HEK293 (cell line): Measurements from ENCODE around the gene DGKD.

ENCODE experiments used
- CTCF ChIP-seq: fragments of 450-650 bp; formaldehyde crosslinking; IDR thresholded peaks from 2 replicates; pipeline ENCODE4 v1.5.1; 2016; ENCODE audit warnings: missing biosample characterization, missing genetic modification characterization
- MYNN ChIP-seq: fragments of 450-650 bp; formaldehyde crosslinking; IDR thresholded peaks from 2 replicates; pipeline ENCODE4 v1.5.1; 2016; ENCODE audit warnings: missing biosample characterization, missing genetic modification characterization, borderline replicate concordance
- ZBTB44 ChIP-seq: fragments of 450-650 bp; IDR thresholded peaks from 2 replicates; pipeline ENCODE4 v1.5.1; 2018; ENCODE audit warnings: missing biosample characterization, mild to moderate bottlenecking, missing genetic modification characterization
- ZNF239 ChIP-seq: fragments of 450-650 bp; formaldehyde crosslinking; IDR thresholded peaks from 2 replicates; pipeline ENCODE4 v1.5.1; 2016; ENCODE audit warnings: missing biosample characterization, missing genetic modification characterization
- ZSCAN30 ChIP-seq: fragments of 450-650 bp; IDR thresholded peaks from 2 replicates; pipeline ENCODE4 v1.5.1; 2018; ENCODE audit warnings: missing biosample characterization, mild to moderate bottlenecking, missing genetic modification characterization, moderate library complexity

- TF ChIP-seq ZBTB44 (tag by site-specific recombination) (no peak), CTCF (tag by site-specific recombination) (no peak), ZSCAN30 (tag by site-specific recombination) (no peak), ZNF239 (tag by site-specific recombination) (no peak), MYNN (tag by site-specific recombination) (no peak)
Observed at GRCh38 chr2:233445152-233445830, 91.0 kb downstream of the DGKD start.
